ENCODE measurements around the gene AMH.

GRCh38 chr19:2273356-2274184 is 24.4 kb downstream of the AMH start:
- TF ChIP-seq ETS1 (CRISPR knock-in tag; IDR thresholded peaks at IDR 0.05) (no peak), ZFP41 (CRISPR knock-in tag; IDR thresholded peaks at IDR 0.05; ENCODE audit: borderline replicate concordance) (0 out of 2 replicates have a peak, but pooled peaks have one; percentile 32), ZNF138 (CRISPR knock-in tag; IDR thresholded peaks at IDR 0.05; ENCODE audit: low read depth) (no peak), CBX5 (CRISPR knock-in tag; IDR thresholded peaks at IDR 0.05; ENCODE audit: borderline replicate concordance) (no peak), TCF7L2 (IDR thresholded peaks at IDR 0.05; ENCODE audit: low read depth, low read length) (no peak), E2F1 (CRISPR knock-in tag; IDR thresholded peaks at IDR 0.05) (0 out of 2 replicates have a peak, but pooled peaks have one; percentile 62)
- TF ChIP-seq, protein P1, sequence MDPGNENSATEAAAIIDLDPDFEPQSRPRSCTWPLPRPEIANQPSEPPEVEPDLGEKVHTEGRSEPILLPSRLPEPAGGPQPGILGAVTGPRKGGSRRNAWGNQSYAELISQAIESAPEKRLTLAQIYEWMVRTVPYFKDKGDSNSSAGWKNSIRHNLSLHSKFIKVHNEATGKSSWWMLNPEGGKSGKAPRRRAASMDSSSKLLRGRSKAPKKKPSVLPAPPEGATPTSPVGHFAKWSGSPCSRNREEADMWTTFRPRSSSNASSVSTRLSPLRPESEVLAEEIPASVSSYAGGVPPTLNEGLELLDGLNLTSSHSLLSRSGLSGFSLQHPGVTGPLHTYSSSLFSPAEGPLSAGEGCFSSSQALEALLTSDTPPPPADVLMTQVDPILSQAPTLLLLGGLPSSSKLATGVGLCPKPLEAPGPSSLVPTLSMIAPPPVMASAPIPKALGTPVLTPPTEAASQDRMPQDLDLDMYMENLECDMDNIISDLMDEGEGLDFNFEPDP (CRISPR knock-in tag; conservative IDR thresholded peaks at IDR 0.05): no peak

Measured in HepG2 (cell line).